IPS-11a (cell line): ENCODE data around the gene PAIP2.
"Not testable (repeated sequence)": the region's sequence is repeated elsewhere in the genome, so short reads cannot be mapped to it uniquely, and the experiment has no call there.

ENCODE experiments used
- H3K4me3 ChIP-seq: one replicate; pipeline ENCODE4 v1.5.1; 2013; ENCODE audit warnings: low read depth, low read length, control low read depth

PAIP2 gene

DNA sequence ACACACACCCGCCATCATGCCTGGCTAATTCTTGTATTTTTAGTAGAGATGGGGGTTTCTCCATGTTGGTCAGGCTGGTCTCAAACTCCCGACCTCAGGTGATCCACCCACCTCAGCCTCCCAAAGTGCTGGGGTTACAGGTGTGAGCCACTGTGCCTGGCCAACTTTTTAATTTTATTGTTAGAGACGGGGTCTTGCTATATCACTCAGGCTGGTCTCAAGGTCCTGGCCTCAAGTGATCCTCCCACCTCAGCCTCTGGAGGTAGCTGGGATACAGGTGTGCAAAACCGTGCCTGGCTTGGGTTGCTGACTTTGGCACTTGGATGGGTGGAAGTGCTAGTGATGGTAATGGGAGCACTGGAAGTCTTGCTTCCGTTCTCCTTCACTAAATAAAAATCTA is 67.5 kb downstream of the PAIP2 start:
- H3K4me3 ChIP-seq, result not testable (repeated sequence)

DNA sequence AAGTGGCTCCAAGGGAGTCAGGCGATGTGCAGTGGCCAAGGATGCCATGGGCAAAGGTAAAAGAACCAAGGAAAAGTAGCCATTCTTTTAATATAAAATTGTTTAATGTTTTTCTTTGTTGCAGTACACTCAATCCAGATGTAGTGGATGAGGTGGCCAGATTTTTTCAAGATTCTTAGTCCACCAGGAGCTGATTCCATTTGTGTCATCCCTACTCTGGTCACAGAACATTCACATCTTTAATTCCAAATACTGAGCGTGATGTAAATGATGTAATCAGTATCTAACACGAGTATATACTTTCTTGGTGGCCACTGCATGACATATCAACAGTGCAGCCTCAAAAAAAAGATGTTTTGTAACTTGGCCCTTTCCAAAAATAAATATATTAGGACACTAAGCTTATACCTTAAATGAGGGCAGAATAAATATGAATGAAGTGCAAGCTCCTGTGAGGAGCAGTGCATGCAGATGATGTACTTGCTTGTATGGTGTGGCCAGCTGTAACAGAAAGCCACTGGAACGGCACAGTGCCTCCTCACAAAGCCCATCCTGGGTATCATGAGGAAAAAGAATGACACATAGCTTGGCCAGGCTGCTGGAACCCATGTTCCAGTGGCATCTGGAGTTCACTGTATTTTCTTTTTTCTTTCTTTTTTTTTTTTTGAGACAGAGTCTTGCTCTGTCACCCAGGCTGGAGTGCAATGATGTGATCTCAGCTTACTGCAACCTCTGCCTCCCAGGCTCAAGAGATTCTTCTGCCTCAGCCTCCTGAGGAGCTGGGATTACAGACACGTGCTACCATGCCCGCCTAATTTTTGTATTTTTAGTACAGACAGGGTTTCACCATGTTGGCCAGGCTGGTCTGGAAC is 68.7 kb downstream of the PAIP2 start:
- H3K4me3 ChIP-seq, result no peak overlapping the region

DNA sequence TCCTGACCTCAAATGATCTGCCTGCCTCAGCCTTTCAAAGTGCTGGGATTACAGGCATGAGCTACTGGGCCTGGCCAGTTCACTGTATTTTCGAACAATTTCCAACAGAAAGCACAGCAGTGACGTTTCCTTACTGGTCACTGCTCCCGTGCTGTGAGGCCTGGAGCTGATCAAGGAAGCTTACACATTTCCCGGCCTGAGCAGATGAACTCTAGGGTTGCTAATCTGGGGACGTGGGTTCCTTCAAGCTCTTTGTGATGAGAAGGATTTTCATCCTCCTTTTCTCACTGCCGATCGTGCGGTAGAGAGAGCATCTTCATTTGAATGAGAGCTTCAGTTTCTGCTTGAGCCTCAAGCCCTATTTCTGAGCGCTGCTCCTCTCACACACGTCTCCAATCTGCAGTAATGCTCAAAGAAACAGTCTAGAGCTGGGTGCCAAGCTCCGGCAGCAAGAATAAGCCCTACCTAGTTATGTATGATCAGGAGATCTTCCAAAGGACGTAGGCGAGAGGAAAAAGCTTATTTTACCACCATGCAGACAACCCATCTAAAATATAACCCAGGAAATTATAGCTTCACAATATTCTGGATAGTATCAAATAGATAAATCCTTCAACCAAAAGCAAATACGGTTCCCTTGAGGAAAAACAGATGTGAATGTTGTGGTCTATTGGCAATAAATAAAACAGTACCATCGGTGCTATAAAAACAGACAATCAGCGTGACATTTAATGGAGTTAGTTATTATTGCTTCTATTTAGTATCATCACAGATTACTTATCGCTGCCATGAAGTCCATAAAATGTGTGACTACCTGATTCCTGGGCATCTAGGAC is 69.6 kb downstream of the PAIP2 start:
- H3K4me3 ChIP-seq, result no peak overlapping the region

DNA sequence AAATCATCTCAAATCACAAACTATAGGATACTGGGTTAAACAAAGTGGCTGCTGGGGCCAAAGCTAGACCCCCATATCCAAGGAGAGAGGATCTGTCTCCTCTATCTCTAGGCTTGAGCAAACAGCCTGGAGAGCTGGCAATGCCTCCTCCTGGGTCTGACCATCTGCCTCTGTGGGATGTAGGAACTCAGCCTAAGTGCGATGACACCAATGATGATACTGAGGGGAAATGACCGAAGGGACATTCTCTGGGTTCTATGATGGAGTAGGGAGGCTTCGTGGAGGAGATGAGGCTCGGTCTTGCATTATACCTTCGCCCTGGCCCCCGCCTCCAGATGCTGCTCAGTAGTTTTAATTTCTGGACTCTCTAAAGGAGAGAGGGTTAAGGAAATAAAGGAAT is 71.5 kb downstream of the PAIP2 start:
- H3K4me3 ChIP-seq, result no peak overlapping the region

DNA sequence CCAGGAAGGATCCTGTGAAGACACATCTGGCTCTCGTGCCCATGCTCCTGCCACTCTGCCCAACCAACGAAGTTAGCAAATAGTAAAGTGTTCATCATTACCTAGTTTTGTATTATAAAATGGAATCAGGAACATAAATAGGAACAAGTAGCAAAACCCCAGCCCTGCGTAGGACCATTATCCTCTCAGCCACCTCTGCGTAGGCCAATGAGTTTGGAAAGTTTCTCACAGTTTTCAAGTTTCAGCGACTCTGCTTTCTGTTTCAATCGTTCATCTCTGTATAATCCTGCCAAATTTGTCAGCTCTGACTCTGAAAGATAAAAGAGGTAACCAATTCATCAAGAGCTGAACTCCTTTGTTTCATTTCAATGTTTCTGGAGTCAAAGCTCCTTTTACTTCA is 72.3 kb downstream of the PAIP2 start:
- H3K4me3 ChIP-seq, result no peak overlapping the region

DNA sequence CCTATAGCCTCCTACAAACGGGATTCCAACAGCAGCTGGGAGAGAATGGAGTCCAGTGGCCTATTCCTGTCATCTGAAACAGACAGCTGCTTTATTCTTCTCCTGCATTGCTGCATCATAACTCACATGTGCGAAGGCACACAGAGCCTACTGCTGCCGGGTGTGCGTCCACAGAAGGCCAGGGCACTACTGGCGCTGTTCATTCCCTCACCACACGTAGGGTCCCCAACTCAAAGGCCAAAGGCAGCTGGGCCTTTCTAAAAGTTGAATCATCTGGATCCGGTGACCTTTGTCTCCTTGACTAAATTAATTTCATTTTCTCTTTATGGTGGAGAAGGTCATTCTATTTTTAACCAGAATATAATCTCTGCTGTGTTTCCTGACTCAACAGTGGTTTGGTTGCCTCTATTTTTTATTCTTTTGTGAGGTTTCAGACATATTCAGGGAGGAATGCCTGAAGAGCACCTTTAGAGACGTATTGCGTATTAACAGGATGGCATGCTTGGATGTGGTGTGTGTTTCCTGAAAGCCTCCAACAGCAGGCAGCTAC is 73.0 kb downstream of the PAIP2 start:
- H3K4me3 ChIP-seq, result no peak overlapping the region

DNA sequence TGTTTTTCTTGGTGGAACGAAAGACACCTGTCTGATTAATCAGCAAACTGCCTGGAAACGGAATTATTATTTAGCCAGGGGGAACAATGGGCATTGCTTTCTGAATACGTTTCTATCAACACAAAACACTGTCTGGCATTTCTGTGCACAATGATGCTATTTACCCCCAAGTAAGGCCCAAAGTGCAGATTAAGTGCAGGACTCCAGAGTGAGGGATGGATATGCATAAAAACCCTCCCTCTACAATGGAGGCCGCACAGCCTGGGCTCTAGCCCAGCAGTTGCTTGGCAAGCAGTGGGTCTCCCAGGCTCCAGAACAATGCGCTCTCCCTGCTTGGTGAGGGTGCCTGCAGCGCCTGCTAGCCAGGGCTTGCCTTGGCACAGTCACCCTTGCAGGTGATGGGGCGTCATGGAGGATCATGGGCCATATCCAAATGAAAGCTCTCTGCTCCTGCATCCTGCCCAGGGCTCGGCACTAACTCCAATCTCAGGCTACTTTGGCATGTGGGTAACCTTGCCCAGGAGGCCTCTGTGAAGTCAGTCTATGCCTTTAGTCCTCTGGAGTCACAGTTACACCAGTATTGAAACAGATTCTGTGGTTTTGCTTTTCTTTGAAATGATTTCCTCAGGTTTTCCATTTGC is 73.7 kb downstream of the PAIP2 start:
- H3K4me3 ChIP-seq, result no peak overlapping the region

DNA sequence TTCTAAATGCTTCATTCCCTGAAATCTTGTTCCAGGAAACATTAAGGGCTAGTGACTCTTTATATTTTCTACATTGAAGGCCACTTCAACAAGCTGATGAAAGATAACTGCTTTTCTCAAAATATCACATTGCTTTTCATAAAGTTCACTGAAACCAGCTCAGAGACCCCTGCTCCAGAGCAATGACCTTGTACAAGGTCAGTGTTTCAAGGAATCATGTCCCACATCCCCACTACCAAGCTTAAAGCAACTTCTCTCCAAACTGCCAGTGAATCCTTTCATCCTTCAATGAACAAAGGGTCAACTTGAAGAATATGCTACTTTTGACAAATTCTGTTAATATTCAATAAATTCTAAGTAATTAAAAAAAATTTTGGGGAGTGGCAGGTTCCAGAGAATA is 74.2 kb downstream of the PAIP2 start:
- H3K4me3 ChIP-seq, result no peak overlapping the region

DNA sequence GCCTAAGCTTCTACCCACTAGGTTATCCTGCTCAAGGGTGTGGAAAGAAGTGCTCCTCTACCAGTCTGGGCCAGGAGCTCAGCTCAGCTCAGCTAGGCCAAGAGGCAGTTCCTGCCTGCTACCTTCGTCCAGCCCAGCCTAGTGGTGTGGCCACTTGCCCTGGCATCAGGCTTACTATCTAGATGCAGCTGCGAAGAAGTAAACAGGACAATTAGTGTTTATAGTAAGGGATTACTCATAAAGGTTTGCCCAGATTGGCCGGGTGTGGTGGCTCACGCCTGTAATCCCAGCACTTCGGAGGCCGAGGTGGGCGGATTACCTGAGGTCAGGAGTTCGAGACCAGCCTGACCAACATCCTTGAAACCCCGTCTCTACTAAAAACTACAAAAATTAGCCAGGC is 75.0 kb downstream of the PAIP2 start:
- H3K4me3 ChIP-seq, result no peak overlapping the region

DNA sequence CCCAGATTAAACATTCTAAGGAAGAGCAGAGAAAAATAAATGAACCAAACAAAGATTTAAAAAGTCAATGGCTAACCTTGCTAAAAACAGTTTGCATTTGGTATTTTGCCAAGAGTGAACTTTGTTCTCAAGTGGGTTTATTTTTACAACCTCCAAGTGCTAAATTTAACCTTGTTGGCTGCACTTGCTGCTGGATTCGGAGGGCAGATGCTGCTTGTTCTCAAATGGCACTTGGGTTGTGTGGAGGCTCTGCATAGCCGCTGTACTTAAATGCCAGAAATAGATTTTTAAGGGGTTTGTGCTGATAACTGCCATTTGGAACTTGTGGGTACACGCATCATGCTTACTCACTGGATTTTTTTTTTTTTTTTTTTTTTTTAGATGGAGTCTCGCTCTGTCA is 75.6 kb downstream of the PAIP2 start:
- no peak overlapping the region for H3K4me3 ChIP-seq

DNA sequence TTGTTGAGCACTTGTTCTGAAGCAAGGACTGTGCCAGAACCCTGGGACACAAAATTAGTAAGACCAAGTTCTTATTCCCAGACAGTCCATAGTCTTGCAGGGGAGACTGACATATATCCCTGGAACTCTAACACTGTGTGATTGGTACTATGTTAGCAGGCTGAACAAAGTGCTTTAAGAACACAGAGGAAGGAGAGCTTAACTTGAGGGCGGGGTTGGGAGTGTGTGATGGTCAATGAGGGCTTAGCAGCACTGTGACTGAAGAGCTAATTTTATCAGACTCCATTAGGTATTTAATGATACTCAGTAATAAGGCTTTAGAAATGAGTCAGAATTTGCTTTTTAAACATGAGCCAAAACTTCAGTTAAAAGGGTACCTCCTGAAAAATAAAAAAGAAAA is 77.1 kb downstream of the PAIP2 start:
- H3K4me3 ChIP-seq, result no peak overlapping the region
